Caco-2 (cell line): ENCODE results near the gene C5orf15. TPM values are rescaled to one million over a fixed set of nuclear protein-coding genes. Genes with fewer than 3 reads are reported as not detected.

Source experiments
- BruUV-seq: library from RNA; stranded (reverse); fragments of 400-500 nt; replicated peaks from 2 replicates; lab custom pipeline; 2021; lab: Mats Ljungman, UMichigan
- CTCF ChIA-PET: fragments of 300-600 bp; sonication (Branson Sonifier 250); formaldehyde crosslinking; loops from one replicate; lab custom pipeline; 2022; ENCODE audit warnings: antibody characterized with exemption; lab: Charles Lee
- POLR2A ChIA-PET: fragments of 300-600 bp; sonication (Branson Sonifier 250); formaldehyde crosslinking; loops from one replicate; lab custom pipeline; 2022; ENCODE audit warnings: antibody characterized with exemption; lab: Charles Lee
- DNase-seq, 2 experiments: peaks; one replicate each; pipeline versions ENCODE4 v3.0.0 to v3.0.0-alpha.2; 2020 to 2022
- H3K27me3 ChIP-seq: replicated peaks from 2 replicates; pipeline ENCODE4 v1.6.0; 2011; ENCODE audit warnings: low read length; ENCODE audit not compliant: control insufficient read depth, insufficient read depth
- H3K36me3 ChIP-seq: 2 replicates; pipeline ENCODE4 v1.5.1; 2011; ENCODE audit warnings: low read length; ENCODE audit not compliant: control insufficient read depth, insufficient read depth
- H3K4me1 ChIP-seq: fragments of 250-450 bp; sonication (Bioruptor Pico); 2 replicates; pipeline ENCODE4 v1.5.1; 2020; ENCODE audit warnings: mild to moderate bottlenecking
- H3K4me3 ChIP-seq: 2 replicates; pipeline ENCODE4 v1.5.1; 2011; ENCODE audit warnings: low read depth, mild to moderate bottlenecking, control low read depth, low read length
- H3K9me3 ChIP-seq: fragments of 250-450 bp; sonication (Bioruptor Pico); 2 replicates; pipeline ENCODE4 v1.5.1; 2020; ENCODE audit warnings: mild to moderate bottlenecking, moderate library complexity
- H3K27ac Mint-ChIP-seq: one replicate; pipeline ENCODE4 v1.8.0; 2022; ENCODE audit warnings: mixed read lengths; ENCODE audit not compliant: unreplicated experiment
- H3K27me3 Mint-ChIP-seq: one replicate; pipeline ENCODE4 v1.8.0; 2022; ENCODE audit warnings: mixed read lengths; ENCODE audit not compliant: insufficient read depth, unreplicated experiment
- H3K36me3 Mint-ChIP-seq: one replicate; pipeline ENCODE4 v1.8.0; 2022; ENCODE audit warnings: mild to moderate bottlenecking, mixed read lengths; ENCODE audit not compliant: insufficient read depth, unreplicated experiment
- H3K4me1 Mint-ChIP-seq: one replicate; pipeline ENCODE4 v1.8.0; 2022; ENCODE audit warnings: low read depth, mixed read lengths; ENCODE audit not compliant: unreplicated experiment
- H3K4me3 Mint-ChIP-seq: one replicate; pipeline ENCODE4 v1.8.0; 2022; ENCODE audit warnings: mild to moderate bottlenecking, moderate library complexity, mixed read lengths; ENCODE audit not compliant: unreplicated experiment
- H3K9me3 Mint-ChIP-seq: one replicate; pipeline ENCODE4 v1.8.0; 2022; ENCODE audit warnings: mixed read lengths; ENCODE audit not compliant: unreplicated experiment
- intact Hi-C: fragments of 100-400 bp; cut with micrococcal nuclease; formaldehyde crosslinking; loops from one replicate; pipeline ENCODE4 v1.10.0; 2022; ENCODE audit not compliant: unreplicated experiment
- total RNA-seq: library from RNA; stranded (reverse); gene quantifications from 2 replicates; pipeline ENCODE4 v1.2.3, GENCODE V29; 2022
- TF ChIP-seq, protein P1 (sequence below), 2 experiments: fragments of 200-600 bp in 1 of 2; IDR thresholded peaks; 1 replicate in 1 of 2; 2 replicates in 1 of 2; pipeline versions ENCODE4 v1.5.1 to v1.8.0; 2011 to 2022; ENCODE audit warnings: antibody characterized with exemption in 1 of 2, control low read depth in 1 of 2, inconsistent platforms in 1 of 2, low read depth in 1 of 2, low read length in 1 of 2, mild to moderate bottlenecking in 1 of 2, moderate library complexity in 1 of 2; ENCODE audit not compliant: insufficient read depth in 1 of 2, severe bottlenecking in 1 of 2, unreplicated experiment in 1 of 2

The C5orf15 gene
- total RNA-seq, 1 experiment from 2014 or later: 35.6 TPM

DNA sequence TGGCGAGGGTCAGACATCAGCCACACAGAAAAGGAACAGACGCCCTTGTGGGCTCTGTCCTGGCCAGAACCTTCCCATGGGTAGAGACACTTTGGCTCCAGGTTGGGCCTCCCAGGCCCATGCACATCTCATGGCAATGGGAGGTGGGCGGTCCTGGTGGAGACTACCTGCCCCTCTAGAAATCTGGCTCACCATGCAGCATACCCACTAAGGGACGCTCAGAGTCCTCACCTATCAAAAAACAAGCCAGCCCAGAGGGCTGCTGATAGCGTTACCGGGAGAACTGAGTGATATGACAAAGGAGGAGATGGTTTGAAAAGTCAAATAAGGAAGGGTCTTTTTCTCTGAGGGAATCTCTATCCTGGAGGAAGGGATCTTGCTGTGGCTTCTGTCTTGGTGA is 62.1 kb downstream of the C5orf15 start:
- no peak overlapping the region for H3K4me3 Mint-ChIP-seq
- no peaks in the 10 kb centered on the region for H3K9me3 Mint-ChIP-seq
- Histone ChIP-seq H3K4me3 (no peak overlapping the region), H3K9me3 (no peaks in the 10 kb centered on the region), H3K4me1 (no peaks in the 10 kb centered on the region), H3K27me3 (no peaks in the 10 kb centered on the region), H3K36me3 (no peaks in the 10 kb centered on the region)
- TF ChIP-seq, protein P1, sequence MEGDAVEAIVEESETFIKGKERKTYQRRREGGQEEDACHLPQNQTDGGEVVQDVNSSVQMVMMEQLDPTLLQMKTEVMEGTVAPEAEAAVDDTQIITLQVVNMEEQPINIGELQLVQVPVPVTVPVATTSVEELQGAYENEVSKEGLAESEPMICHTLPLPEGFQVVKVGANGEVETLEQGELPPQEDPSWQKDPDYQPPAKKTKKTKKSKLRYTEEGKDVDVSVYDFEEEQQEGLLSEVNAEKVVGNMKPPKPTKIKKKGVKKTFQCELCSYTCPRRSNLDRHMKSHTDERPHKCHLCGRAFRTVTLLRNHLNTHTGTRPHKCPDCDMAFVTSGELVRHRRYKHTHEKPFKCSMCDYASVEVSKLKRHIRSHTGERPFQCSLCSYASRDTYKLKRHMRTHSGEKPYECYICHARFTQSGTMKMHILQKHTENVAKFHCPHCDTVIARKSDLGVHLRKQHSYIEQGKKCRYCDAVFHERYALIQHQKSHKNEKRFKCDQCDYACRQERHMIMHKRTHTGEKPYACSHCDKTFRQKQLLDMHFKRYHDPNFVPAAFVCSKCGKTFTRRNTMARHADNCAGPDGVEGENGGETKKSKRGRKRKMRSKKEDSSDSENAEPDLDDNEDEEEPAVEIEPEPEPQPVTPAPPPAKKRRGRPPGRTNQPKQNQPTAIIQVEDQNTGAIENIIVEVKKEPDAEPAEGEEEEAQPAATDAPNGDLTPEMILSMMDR (IDR thresholded peaks at IDR 0.05; ENCODE audit: insufficient read depth in 1 of 2, low read depth in 1 of 2, low read length in 1 of 2, severe bottlenecking in 1 of 2, unreplicated experiment in 1 of 2): no peak
- POLR2A ChIA-PET: no interaction called here
- intact Hi-C loops: no loop called here
- BruUV-seq: no TSS peak
- no peaks in the 10 kb centered on the region for H3K27me3 Mint-ChIP-seq
- no peak for DNase-seq
- no peak overlapping the region for H3K27ac Mint-ChIP-seq
- H3K36me3 Mint-ChIP-seq: no peaks in the 10 kb centered on the region
- H3K4me1 Mint-ChIP-seq: no peaks in the 10 kb centered on the region
- CTCF ChIA-PET: no interaction called here

Other genes starting within 250 kb of the C5orf15 start
- gene VDAC1, start 36.4 kb upstream of the C5orf15 start, total RNA-seq: 317 and 358 TPM in 2 replicates
- gene TCF7, start 146.1 kb upstream of the C5orf15 start, total RNA-seq: 36.2 and 36.5 TPM in 2 replicates
- gene SKP1, start 208.3 kb upstream of the C5orf15 start, total RNA-seq: 351 and 365 TPM in 2 replicates